GM18519 (cell line): Measurements from ENCODE around the gene STAT4.

Experiments
- ATAC-seq: cut with Tn5 transposase; IDR thresholded peaks from one replicate; pipeline ENCODE4 v1.9.1; 2021; ENCODE audit warnings: mild to moderate bottlenecking, moderate library complexity; ENCODE audit not compliant: unreplicated experiment, low FRiP score

STAT4 gene

DNA sequence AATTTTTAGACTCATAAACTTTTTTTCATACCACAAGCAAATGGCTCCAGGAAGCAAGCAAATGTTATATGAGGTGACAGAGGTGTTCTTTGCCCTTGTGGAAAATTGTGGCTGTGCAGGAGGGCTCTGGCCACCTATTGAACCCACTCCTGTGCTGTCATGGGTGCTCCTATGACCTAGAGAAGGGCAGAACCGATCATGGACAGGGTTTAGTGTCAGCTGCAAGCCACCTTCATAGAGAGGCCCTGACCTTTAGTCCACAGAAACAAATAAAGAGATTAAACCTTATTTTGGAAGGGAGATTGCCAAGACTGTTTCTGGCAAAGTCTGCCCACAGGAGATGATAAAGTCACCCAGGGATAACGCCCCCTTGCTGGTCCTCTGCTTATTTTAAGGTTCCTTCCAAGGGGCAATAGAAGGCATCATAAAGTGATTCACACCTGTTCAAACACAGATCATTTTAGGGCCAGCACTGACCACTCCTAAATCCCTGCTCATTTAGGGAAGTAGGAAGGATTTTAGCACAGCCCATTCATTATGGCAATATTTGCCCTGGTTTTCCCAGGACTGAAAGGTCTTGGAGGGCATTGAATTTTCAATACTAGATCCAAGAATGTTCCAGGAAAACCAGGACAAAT, 26.1 kb upstream of the STAT4 start:
- ATAC-seq: no peak

DNA sequence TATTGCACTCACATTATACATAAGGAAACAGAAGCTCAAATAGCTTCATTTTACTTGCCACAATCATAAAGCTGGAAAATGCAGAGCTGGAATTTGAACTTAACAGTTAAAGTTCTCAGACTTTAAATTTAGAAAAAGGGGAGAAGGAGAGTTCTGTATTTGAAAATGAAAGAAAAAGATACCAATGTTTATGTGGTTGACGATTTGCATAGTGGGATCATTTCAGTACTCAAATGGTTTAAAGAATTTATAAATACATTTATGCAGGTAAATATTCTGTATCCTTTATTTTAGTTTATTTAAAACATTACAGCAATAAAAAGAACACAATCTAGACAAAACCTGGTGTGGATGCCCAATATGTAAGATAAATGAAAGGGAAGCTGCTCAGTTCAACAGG, 25.5 kb upstream of the STAT4 start:
- ATAC-seq: peak; percentile 47

DNA sequence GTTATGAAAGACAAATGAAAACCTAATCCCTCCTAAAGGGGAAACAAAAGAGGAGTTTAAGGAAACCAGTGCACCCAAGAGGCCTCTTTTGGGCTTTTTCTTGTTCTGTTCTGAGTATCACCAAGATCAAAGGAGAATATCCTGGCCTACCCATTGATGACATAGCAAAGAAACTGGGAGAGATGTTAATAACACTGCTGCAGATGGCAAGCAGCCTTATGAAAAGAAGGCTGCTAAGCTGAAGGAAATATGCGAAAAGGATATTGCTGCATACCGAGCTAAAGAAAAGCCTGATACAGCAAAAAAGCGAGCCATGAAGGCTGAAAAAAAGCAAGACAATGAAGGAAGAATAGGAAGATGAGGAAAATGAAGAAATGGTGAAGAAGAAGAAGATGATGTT, 23.6 kb upstream of the STAT4 start:
- ATAC-seq: no peak

DNA sequence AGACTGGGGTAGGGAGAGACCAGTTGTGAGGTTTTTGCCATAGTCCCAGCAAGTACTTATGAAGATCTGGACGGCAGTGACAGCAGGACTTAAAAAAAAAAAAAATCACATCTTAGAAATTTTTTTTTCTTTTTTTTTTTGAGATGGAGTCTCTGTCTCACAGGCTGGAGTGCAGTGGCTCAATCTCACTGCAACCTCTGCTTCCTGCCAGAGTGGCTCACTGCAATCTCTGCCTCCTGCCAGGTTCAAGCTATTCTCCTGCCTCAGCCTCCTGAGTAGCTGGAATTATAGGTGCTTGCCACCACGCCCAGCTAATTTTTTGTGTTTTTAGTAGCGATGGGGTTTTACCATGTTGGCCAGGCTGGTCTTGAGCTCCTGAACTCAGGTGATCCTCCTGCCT, 22.4 kb upstream of the STAT4 start:
- no peak for ATAC-seq

DNA sequence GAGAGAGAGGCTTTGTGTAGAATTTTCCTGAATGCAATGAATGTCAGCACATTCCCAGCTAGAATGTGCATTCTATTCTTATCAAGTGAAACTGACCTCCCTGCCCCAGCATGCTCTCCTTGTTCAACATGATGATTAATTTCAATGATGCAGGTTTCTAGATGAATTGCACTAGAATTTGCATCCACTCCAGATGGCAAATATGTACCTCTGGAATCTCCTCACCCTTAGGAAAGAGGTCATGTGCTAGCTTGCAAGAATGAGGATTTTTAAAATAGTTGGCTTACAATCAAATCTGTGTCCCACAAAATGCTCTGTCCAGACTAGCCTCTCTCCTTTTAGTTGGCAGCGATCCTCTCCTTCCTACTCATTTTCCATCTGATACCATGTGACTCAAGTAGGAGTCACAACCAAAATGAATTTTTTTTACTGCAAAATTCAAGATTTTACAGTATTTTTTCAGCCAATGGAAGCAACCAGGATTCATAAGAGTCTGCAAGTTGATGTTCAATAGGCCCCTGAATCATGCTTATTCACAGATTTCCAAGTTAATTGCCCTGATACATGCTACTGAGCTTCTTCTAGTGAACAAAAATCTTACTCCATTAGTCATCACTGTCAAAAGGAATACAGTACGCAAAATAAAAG, 21.0 kb upstream of the STAT4 start:
- no peak for ATAC-seq

DNA sequence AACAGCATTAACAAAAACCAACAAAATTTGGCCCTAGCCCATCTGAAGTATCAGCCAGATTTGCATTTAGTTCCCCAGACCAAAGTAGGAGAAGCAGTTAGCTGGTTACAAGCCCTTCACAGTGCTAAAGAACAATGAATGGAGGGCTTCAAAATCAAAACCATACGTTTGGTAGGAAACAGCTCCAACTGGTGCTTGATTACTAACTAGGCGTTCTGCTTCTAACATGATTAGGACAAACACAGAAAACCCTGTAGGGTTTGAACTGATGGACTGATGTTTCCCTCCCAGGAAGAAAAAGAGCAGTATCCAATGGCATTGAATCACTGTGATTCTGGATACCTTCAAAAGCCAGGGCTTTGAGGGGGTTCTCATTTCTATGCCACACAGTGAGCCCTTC, 20.5 kb upstream of the STAT4 start:
- ATAC-seq: no peak

DNA sequence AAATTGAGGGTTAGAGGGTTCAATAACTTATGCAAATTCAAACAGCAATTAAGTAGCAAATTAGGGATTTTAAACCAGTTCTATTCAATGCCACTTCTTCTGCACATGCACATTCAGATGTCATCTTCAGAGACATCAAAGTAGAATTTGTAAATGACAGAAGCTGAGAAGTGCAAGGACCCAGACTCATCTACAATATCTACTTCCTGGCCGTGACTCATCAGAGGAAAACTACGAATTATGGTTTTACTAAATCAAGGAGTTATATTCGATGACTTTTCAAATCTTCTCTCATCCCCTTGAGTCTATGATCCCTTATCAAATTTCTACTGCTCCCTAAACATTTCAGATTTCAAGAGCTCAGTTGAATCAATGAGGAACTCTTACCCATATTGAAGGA, 20.0 kb upstream of the STAT4 start:
- ATAC-seq: no peak

DNA sequence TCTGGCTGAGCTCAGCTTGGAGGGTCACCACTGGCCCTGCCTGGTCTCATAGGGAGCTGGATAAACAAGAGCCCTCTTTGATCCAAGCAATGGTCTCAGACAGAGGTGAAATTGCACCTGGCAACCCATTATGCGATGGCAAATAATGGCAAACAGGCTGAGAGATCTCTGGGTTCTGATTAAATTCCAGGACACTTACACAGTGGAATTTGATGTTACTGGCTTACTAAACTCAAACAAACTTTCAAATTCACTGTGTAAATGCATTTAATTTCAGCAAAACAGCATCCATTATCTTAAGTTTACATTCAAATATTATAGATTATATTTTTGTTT, 19.5 kb upstream of the STAT4 start:
- ATAC-seq: no peak

DNA sequence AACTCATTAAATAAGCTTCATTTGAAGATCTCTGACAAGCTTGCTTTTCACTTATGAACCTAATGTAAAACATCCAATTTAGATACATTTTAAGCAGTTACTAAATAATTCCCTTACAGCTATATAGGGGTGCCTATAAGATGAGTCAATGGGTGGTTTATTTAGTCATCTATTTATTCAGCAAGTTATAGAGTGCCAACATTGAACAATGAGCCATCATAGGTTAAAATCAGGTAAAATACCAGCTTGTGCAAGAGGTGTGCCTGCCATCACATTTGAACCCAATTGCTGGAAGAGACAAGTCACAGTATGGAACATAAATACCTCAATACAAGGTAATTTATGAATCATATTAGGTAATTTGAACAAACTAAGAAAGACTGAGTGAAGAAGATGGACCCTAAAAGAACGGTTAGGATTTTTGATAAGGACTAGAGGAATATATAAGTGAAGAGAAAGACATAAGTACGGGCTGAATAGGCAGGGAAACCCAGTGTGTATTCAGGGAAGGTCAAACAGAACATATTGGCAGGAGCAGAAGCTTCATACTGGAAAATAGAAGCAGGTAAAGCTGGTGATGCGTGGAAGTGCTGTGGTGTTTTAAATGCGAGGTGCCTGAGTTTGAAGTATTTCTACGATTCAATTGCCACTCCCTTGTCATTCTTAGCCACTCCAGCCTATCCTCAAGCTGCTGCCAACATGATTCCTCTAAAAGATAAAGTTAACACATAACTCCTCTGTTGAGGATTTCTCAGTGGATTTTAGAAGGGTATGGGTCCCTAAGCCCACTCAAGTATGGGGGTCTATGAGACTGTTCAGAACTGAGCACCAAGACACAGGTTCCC, 18.9 kb upstream of the STAT4 start:
- ATAC-seq: no peak

DNA sequence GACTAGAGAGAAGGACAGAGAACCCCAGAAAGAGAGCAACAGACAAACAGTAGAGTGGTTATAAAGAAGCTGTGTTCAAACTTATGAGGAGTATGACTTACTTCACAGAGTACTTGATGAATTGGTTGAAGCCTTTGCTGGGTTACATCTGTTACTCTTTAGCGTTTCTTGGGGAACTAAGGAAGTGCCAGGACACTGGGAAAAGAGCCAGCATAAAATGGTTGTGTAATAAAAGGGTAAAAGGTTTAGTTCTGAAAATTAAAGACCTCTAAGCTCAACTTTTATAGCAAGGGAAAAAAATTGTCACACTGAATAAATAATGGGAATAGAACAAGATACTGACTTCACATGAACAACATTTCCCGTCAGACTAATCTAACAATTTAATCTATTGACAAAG, 17.0 kb upstream of the STAT4 start:
- ATAC-seq: no peak

DNA sequence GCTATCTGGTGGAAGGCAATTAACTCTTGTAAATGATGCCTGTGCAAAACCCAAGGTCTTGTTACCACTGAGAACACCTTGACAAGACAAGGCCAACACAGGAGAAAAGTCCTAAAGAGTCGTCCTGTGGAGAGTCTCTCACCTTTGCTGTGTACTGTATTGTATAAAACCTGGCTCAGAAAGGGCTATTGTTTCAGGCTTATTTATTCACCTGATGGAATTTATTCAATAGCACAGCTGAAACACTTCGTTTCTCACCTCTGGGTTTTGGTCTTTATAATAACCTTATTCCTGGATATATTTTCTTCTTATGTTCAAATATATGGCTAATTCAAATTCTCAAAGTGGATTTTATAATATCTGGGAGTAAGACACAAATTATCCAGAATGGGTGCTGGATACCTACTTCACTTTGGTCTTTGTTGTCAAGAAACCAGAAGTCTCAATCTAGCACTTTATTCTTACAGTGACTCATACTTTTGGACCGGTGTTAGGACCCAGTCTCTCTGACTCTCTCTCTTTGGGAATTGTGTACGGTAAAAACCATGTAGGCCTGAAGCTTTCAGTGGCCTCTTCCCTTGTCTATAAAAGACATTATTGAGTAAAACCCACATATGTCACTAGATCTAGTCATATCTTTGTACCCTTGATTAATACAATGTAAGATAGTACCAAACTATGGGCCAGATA, 16.1 kb upstream of the STAT4 start:
- ATAC-seq: no peak

DNA sequence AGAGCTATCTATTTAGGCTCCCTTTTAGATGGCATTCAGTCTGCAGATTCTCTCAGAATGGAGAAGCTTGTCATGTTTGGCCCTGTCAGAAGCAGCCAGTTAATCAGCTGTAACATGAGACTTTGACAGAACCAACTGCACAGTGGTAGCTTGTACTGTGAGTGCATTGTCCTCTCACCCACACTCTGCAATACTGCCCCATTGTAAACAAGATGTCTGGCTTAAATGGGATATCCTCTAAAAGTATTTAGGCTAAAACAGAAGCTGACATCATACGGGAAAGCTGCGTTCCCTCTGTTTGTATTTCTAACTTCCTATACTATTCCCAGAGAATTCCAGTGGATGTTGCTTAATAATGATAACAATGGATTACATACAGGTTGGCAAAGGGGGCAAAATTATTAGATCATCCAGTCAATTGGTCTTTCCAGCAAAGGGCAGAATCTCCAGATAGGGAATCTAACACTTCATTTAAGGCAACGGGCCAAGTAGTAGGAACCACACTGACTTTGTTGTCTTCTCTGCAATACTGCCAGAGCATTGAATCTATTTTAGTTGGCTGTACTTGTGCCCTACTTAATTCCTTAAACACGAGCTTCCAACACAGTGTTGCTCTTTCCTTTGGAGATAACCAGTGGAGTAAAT, 15.4 kb upstream of the STAT4 start:
- no peak for ATAC-seq

DNA sequence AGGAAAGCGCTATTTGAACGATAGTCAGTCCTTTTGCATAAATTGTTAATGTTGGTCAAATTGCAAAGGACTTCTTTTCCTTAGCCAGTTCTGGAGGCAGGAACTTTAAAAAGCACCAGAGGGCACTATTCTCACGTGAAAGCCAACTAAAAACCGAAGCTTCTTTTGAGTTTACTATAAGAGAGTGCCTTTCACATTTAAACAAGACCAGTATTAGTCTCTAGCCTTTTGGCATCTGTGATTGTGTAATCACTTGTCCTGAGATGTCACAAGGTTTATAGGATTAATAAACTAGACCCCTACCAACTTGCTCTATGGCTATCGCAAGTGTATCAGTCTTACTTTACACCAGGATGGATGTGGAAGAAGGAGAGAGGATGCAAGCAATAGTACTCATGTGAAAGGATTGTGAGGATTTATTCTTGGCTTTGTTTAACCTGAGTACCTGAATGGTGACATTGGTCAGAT, 14.4 kb upstream of the STAT4 start:
- ATAC-seq: peak; percentile 81

DNA sequence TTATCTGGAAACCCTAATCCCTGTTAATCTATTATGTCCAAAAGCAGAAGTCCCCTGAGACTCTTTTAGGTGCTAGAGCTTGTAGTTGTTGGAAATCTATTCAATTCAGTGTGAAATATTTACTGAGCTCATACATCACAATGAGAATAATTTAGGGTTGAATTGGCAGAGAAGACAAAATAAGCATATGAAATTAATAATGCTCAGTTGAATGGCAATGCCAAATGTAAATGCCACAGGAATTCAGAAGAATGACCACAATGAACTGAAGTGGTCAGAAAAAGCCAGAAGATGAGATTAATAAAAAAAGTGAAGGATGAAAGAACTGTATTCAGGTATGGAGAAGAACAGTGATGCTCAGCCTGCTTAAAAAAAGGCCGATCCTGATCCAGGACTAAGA, 8.0 kb upstream of the STAT4 start:
- no peak for ATAC-seq

DNA sequence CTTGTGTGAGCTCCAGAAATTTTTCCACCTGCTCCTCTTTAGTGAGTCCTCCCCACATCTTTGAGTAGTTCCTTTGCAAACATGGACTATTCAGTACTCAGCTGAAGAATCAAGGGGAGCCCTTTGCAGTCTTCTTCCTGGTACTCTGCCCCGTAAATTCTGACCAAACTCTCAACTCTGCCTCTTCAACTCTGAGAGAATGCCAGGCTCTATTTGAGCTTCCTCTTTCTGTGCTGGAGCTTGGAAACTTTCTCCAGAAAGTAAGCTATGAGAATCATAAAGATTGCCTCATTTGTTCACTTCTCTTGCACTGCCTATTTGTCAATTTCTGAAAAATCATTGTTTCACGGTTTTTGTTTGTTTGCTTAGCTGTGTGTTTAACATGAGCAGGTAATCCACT, 7.4 kb upstream of the STAT4 start:
- ATAC-seq: no peak

DNA sequence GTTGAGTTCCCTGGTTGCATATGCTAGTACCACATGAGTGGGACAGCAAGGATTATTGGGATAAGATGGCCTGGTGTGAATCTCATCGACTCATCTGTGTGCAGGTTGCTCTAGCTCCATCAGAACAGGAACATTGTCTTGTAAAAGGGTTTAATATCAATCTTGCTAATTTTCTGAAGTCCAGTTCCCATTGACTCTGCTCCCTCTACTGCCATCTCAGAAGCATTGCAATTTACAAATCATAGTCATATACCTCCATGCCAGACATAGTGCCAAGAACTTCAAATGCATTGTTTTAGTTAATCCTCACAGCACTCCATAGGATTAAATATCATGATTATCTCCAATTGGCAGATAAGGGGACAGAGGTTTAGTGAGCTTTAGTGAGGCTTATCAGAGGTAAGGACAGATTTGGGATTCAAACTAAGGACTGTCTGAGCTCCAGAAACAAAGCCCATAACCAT, 4.8 kb upstream of the STAT4 start:
- ATAC-seq: peak; percentile 41

DNA sequence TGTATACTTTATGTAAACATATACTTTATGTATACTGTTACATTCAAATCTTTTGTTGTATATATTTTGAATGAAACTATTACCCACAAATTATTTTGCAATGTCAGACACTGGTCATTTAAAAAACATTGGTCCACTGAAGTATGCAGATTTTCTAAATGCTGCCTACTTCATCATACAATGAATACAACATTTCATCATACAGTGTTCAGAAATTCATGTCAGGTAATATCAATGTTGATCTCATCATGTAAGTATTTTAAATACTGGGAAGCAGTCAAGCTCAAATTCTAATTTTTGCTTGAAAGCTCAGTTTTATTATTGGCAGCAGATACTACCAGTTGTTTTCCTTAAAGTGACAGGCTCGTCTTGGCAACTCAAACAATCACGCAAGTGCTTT, 2.9 kb upstream of the STAT4 start:
- no peak for ATAC-seq

DNA sequence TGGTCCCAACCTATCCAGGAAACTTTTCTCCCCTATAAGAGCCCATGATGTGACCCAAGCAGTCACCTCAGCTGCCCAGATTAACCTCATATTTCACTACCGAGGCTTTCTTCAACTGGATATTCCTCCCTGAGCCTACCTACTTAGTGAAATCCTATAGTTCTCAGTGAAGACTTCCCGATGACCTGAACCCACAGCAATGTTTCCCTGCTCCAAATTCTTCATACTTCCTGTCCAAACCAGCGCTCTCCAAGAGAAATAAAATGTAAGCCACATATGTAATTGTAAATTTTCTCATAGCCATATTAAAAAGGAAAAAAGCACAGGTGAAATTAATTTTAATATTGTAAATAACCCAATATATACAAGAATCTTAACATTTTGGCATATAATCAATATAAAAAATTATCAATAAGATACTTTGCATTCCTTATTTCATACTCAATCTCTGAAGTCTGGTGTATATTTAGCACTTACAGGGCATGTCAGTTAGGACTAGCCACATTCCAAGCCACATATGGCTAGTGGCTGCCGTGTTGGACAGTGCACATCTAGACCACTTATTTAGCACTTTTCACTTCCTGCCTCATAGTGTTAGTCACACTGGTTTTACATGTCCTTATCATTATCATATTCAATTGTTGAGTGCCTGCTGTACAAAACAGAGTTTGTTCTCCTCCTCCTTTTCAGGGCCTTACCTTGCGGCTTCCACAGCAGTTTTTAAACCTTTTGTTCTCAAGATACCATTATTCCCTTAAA, 1.9 kb upstream of the STAT4 start:
- ATAC-seq: no peak

DNA sequence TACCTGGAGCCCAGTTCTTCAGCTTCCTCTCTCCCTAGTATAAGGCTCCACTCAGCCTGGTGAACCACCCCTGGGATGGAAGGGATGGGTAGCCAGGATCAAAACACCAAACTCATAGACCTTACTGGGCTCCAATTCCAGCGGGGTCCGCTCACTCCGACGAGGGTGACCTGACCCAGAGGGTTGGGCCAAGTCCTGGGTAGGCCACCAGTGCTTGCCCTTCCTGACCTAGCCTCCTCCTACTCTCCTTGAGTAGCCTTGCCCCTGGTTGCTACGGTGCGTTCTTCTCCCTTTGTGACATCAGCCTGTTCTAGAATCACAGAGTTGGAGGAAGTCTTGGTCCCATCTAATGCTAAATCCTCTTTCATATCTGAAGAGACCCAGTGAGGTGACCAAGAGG, 537 bp upstream of the STAT4 start:
- no peak for ATAC-seq

DNA sequence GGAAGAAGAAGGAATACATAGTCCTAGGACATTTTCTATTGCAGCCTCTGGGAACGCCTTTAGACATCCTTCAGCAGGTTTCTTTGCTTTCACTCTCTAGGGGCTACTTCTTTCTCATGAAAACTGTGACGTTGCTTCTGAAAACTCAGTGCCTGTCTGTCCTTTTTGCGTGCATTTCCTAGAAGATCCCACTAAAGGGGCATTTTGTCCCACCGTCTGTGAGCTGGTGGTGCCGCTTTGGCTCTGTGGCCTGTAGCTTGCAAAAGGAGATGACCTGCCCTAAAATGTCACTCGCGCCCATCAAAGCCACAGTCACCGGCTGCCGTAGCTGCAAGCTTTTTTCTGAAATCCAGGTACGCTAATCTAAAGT, 579 bp downstream of the STAT4 start:
- ATAC-seq: peak; percentile 7
